Astrocyte (in vitro differentiated cells and primary cell): ENCODE measurements around the gene PDE11A.

ENCODE experiments used
- EZH2 ChIP-seq: IDR thresholded peaks from 2 replicates; pipeline ENCODE4 v1.6.1; 2012; ENCODE audit warnings: mild to moderate bottlenecking, low read length, inconsistent platforms; ENCODE audit not compliant: insufficient read depth
- TF ChIP-seq, protein P1 (sequence below): IDR thresholded peaks from 2 replicates; pipeline ENCODE4 v1.5.1; 2011; ENCODE audit warnings: low read depth, mild to moderate bottlenecking, inconsistent platforms, low read length, moderate library complexity; ENCODE audit not compliant: insufficient read depth

DNA sequence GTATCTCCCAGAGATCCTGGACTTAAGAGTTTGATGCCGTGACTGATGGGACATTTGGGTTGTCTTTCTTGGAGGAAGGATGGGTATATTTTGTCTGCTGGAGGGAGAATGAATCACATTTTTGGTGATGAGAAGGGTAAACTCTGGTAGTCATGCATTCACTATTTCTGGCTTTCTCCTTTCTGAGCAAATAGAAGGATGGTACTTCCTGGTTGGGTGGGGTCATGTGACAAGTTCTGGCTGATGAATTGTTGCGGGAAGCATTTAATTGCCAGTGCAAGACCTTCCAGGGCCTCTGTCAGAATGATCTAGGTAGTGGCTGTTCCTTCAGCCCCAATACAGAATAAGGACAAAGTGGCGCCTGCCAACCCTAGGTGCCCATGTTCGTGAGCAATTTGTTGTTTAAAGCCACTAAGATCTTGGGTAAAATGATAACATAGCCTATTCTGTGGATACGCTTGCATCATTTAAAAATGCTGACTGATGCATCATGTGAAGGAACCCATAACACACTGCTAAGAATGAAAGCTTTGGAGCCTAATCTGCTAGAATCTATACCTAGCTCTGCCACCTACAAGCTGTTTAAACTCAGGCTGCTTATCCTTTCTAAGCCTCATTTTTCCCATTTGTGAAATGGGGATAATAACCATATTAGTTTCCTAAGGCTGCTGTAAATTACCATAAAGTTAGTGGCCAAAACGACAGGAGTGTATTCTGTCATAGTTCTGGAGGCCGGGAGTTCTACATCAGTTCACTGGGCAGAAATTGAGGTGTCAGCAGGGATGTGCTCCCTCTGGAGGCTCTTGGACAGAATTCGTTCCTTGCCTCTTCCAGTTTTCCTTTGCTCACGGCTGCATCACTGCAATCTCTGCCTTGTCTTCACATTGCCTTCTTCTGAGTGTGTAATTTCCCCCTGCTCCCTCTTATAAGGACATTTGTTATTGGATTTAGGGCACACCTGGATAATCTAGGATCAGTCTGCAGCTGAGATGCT is 398.7 kb downstream of the PDE11A start:
- TF ChIP-seq, protein P1, sequence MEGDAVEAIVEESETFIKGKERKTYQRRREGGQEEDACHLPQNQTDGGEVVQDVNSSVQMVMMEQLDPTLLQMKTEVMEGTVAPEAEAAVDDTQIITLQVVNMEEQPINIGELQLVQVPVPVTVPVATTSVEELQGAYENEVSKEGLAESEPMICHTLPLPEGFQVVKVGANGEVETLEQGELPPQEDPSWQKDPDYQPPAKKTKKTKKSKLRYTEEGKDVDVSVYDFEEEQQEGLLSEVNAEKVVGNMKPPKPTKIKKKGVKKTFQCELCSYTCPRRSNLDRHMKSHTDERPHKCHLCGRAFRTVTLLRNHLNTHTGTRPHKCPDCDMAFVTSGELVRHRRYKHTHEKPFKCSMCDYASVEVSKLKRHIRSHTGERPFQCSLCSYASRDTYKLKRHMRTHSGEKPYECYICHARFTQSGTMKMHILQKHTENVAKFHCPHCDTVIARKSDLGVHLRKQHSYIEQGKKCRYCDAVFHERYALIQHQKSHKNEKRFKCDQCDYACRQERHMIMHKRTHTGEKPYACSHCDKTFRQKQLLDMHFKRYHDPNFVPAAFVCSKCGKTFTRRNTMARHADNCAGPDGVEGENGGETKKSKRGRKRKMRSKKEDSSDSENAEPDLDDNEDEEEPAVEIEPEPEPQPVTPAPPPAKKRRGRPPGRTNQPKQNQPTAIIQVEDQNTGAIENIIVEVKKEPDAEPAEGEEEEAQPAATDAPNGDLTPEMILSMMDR: no peak
- TF ChIP-seq EZH2: no peak
